ENCODE results near the gene TMEM221. TPM values are rescaled to one million over a fixed set of nuclear protein-coding genes. Genes with fewer than 3 reads are reported as not detected.

TMEM221 gene
- total and polyA plus RNA-seq, 9 of the 15 experiments (the other 6 are each of a cell fraction or from before 2014, with no cell fraction given), result 0.06 to 0.35 TPM; not detected in 7

DNA sequence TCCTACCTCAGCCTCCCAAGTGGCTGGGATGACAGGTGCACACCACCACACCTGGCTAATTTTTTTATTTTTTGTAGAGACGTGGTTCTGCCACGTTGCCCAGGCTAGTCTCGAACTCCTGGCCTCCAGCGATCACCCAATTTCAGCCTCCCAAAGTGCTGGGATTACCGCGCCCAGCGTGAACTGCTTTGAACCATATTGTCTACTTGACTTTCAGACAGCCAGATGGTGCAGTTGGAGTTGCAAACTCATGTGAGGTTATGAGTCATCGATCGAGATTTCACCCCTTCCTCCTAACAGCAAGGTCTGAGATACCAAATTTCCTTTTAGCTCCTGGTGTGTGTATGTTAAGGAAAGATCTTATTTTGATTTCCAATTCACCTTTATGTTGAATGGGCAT lies 24.6 kb upstream of the TMEM221 start (continued):
- peak; percentile 95 for TF ChIP-seq JUN (IDR thresholded peaks at IDR 0.05; ENCODE audit: borderline replicate concordance, low read depth, low read length)
- TF ChIP-seq JUN (CRISPR knock-in tag; IDR thresholded peaks at IDR 0.05; ENCODE audit: borderline replicate concordance), result no peak
- no peak for TF ChIP-seq RFX7 (CRISPR knock-in tag; IDR thresholded peaks at IDR 0.05)
- TF ChIP-seq ZNF24 (IDR thresholded peaks at IDR 0.05), result 0 out of 2 replicates have a peak, but pooled peaks have one; percentile 18
- TF ChIP-seq, protein P1, sequence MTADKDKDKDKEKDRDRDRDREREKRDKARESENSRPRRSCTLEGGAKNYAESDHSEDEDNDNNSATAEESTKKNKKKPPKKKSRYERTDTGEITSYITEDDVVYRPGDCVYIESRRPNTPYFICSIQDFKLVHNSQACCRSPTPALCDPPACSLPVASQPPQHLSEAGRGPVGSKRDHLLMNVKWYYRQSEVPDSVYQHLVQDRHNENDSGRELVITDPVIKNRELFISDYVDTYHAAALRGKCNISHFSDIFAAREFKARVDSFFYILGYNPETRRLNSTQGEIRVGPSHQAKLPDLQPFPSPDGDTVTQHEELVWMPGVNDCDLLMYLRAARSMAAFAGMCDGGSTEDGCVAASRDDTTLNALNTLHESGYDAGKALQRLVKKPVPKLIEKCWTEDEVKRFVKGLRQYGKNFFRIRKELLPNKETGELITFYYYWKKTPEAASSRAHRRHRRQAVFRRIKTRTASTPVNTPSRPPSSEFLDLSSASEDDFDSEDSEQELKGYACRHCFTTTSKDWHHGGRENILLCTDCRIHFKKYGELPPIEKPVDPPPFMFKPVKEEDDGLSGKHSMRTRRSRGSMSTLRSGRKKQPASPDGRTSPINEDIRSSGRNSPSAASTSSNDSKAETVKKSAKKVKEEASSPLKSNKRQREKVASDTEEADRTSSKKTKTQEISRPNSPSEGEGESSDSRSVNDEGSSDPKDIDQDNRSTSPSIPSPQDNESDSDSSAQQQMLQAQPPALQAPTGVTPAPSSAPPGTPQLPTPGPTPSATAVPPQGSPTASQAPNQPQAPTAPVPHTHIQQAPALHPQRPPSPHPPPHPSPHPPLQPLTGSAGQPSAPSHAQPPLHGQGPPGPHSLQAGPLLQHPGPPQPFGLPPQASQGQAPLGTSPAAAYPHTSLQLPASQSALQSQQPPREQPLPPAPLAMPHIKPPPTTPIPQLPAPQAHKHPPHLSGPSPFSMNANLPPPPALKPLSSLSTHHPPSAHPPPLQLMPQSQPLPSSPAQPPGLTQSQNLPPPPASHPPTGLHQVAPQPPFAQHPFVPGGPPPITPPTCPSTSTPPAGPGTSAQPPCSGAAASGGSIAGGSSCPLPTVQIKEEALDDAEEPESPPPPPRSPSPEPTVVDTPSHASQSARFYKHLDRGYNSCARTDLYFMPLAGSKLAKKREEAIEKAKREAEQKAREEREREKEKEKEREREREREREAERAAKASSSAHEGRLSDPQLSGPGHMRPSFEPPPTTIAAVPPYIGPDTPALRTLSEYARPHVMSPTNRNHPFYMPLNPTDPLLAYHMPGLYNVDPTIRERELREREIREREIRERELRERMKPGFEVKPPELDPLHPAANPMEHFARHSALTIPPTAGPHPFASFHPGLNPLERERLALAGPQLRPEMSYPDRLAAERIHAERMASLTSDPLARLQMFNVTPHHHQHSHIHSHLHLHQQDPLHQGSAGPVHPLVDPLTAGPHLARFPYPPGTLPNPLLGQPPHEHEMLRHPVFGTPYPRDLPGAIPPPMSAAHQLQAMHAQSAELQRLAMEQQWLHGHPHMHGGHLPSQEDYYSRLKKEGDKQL (CRISPR knock-in tag; IDR thresholded peaks at IDR 0.05; ENCODE audit: borderline replicate concordance), result no peak
- TF ChIP-seq GTF3C2 (IDR thresholded peaks at IDR 0.05; ENCODE audit: borderline replicate concordance, extremely low read depth, insufficient read length), result peak; percentile 56
- peak in 1 of 3 experiments; percentile 10; a peak in 1 of 6 replicates for TF ChIP-seq ZBTB11 (CRISPR knock-in tag; IDR thresholded peaks at IDR 0.05)
- TF ChIP-seq RUNX1 (IDR thresholded peaks at IDR 0.05; ENCODE audit: low read depth), result no peak
- TF ChIP-seq GTF2A2 (tag; IDR thresholded peaks at IDR 0.05), result no peak
- peak; percentile 82; the same call in 1 of the 2 replicates for TF ChIP-seq SMARCE1 (IDR thresholded peaks at IDR 0.05)

Measured in K562 (cell line).